A673 (cell line): ENCODE results near the gene SDE2. TPM values are rescaled to one million over a fixed set of nuclear protein-coding genes. Genes with fewer than 3 reads are reported as not detected.
"Not testable (repeated sequence)": the region's sequence is repeated elsewhere in the genome, so short reads cannot be mapped to it uniquely, and the experiment has no call there.

ENCODE experiments used
- BruUV-seq: library from RNA; stranded (reverse); fragments of 400-500 nt; replicated peaks from 2 replicates; lab custom pipeline; 2021; lab: Mats Ljungman, UMichigan
- CTCF ChIA-PET: fragments of 300-600 bp; sonication (Branson Sonifier 250); formaldehyde crosslinking; loops from one replicate; lab custom pipeline; 2022; ENCODE audit warnings: antibody characterized with exemption; lab: Charles Lee
- POLR2A ChIA-PET: fragments of 300-600 bp; sonication (Branson Sonifier 250); formaldehyde crosslinking; loops from one replicate; lab custom pipeline; 2022; ENCODE audit warnings: antibody characterized with exemption; ENCODE audit not compliant: low non-redundant PET; lab: Charles Lee
- DNase-seq: peaks from one replicate; pipeline ENCODE4 v3.0.0-alpha.2; 2015; ENCODE audit warnings: low spot score
- H3K27ac ChIP-seq: fragments of 200-600 bp; sonication (generic); 2 replicates; pipeline ENCODE4 v1.5.1; 2016; ENCODE audit warnings: mixed run types, low read depth, mild to moderate bottlenecking, mixed read lengths, antibody characterized with exemption, low read length; ENCODE audit not compliant: poor library complexity, severe bottlenecking
- H3K27me3 ChIP-seq: fragments of 200-600 bp; sonication (generic); replicated peaks from 2 replicates; pipeline ENCODE4 v1.6.1; 2017; ENCODE audit warnings: mixed run types, low read depth, mild to moderate bottlenecking, mixed read lengths, antibody characterized with exemption, low read length; ENCODE audit not compliant: insufficient read depth, poor library complexity
- H3K36me3 ChIP-seq: fragments of 200-600 bp; sonication (generic); 2 replicates; pipeline ENCODE4 v1.6.1; 2016; ENCODE audit warnings: mixed run types, mild to moderate bottlenecking, mixed read lengths, antibody characterized with exemption, low read length; ENCODE audit not compliant: insufficient read depth, poor library complexity, severe bottlenecking
- H3K4me1 ChIP-seq: fragments of 200-600 bp; sonication (generic); 2 replicates; pipeline ENCODE4 v1.6.1; 2017; ENCODE audit warnings: mixed run types, mild to moderate bottlenecking, mixed read lengths, antibody characterized with exemption, low read length; ENCODE audit not compliant: insufficient read depth, poor library complexity, severe bottlenecking
- H3K4me3 ChIP-seq: fragments of 200-600 bp; sonication (generic); 2 replicates; pipeline ENCODE4 v1.5.1; 2016; ENCODE audit warnings: low read depth, mixed run types, mild to moderate bottlenecking, mixed read lengths, low read length; ENCODE audit not compliant: poor library complexity, severe bottlenecking
- H3K9me3 ChIP-seq: fragments of 200-600 bp; sonication (generic); 2 replicates; pipeline ENCODE4 v1.6.1; 2016; ENCODE audit warnings: mixed run types, low read depth, mild to moderate bottlenecking, mixed read lengths, antibody characterized with exemption, low read length; ENCODE audit not compliant: poor library complexity, severe bottlenecking
- CTCF ChIP-seq: fragments of 300-800, 200-600 bp; sonication (generic); conservative IDR thresholded peaks from 2 replicates; pipeline ENCODE4 v1.5.1; 2017; ENCODE audit warnings: low read depth, mild to moderate bottlenecking, antibody characterized with exemption, low read length, moderate library complexity, mixed read lengths
- EZH2 ChIP-seq: fragments of 200-600 bp; sonication (generic); IDR thresholded peaks from 2 replicates; pipeline ENCODE4 v1.6.1; 2017; ENCODE audit warnings: borderline replicate concordance, low read depth, mild to moderate bottlenecking, mixed read lengths, antibody characterized with exemption, low read length; ENCODE audit not compliant: poor library complexity, severe bottlenecking
- intact Hi-C: fragments of 100-400 bp; cut with micrococcal nuclease; formaldehyde crosslinking; loops from one replicate; pipeline ENCODE4 v1.10.0; 2022; ENCODE audit not compliant: unreplicated experiment
- total RNA-seq: library from RNA; stranded (reverse); gene quantifications from 2 replicates; pipeline ENCODE4 v1.2.3, GENCODE V29; 2021

The SDE2 gene
- total RNA-seq, 1 experiment from 2014 or later = 26.7 TPM

- Histone ChIP-seq H3K27me3 (no peaks in the 10 kb centered on the region), H3K27ac (no peak overlapping the region), H3K4me3 (no peak overlapping the region), H3K9me3 (no peaks in the 10 kb centered on the region), H3K4me1 (no peaks in the 10 kb centered on the region), H3K36me3 (no peaks in the 10 kb centered on the region)
- CTCF ChIA-PET = no interaction called here
- TF ChIP-seq CTCF (no peak), EZH2 (no peak)
- intact Hi-C loops = no loop called here
- POLR2A ChIA-PET = no interaction called here
- BruUV-seq = no TSS peak
- DNase-seq = no peak
Observed at GRCh38 chr1:225937048-225937968, 61.8 kb downstream of the SDE2 start.

- Histone ChIP-seq H3K4me1 (no peaks in the 10 kb centered on the region), H3K27me3 (no peaks in the 10 kb centered on the region), H3K36me3 (no peaks in the 10 kb centered on the region), H3K27ac (no peak overlapping the region), H3K9me3 (no peaks in the 10 kb centered on the region), H3K4me3 (no peak overlapping the region)
- intact Hi-C loops = no loop called here
- BruUV-seq = no TSS peak
- ChIA-PET CTCF (no interaction called here), POLR2A (interaction anchor here (0.6 kb wide), 1 partner anchor 11 kb away, joined by 3 read pairs; no protein-coding TSS in a partner anchor)
- no peak for DNase-seq
- TF ChIP-seq EZH2 (no peak), CTCF (no peak)
Observed at GRCh38 chr1:225936523-225936922, 62.6 kb downstream of the SDE2 start.

GRCh38 chr1:225936086-225936485, 63.1 kb downstream of the SDE2 start:
- H3K4me3 ChIP-seq, intact Hi-C loops, H3K36me3 ChIP-seq, CTCF ChIA-PET, H3K27me3 ChIP-seq, BruUV-seq, H3K27ac ChIP-seq, H3K9me3 ChIP-seq, H3K4me1 ChIP-seq, DNase-seq: not testable (repeated sequence)
- POLR2A ChIA-PET = interaction anchor here (0.6 kb wide), 1 partner anchor 11 kb away, joined by 3 read pairs; no protein-coding TSS in a partner anchor
